HL-60 (cell line): ENCODE measurements around the gene NBAS.

Source experiments
- DNase-seq, 2 experiments: peaks; one replicate each; pipeline ENCODE4 v3.0.0-alpha.2; 2010 to 2020; ENCODE audit warnings: low read depth in 1 of 2, low spot score in 1 of 2
- H3K27ac ChIP-seq: fragments of 250-450 bp; sonication (Bioruptor Pico); replicated peaks from 2 replicates; pipeline ENCODE4 v1.5.1; 2020; ENCODE audit warnings: mild to moderate bottlenecking, moderate library complexity
- H3K27me3 ChIP-seq: fragments of 250-450 bp; sonication (Bioruptor Pico); 2 replicates; pipeline ENCODE4 v1.5.1; 2021; ENCODE audit warnings: mild to moderate bottlenecking, moderate library complexity; ENCODE audit not compliant: insufficient read depth, poor library complexity, severe bottlenecking
- H3K4me3 ChIP-seq: replicated peaks from 2 replicates; pipeline ENCODE4 v1.5.1; 2011; ENCODE audit warnings: mild to moderate bottlenecking, control low read depth, low read length; ENCODE audit not compliant: insufficient read depth
- CTCF ChIP-seq: IDR thresholded peaks from one replicate; pipeline ENCODE4 v1.5.1; 2011; ENCODE audit warnings: low read length, control low read depth, inconsistent platforms; ENCODE audit not compliant: insufficient read depth
- GABPA ChIP-seq: IDR thresholded peaks from 2 replicates; pipeline ENCODE4 v1.6.1; 2012; ENCODE audit warnings: low read depth
- POLR2AphosphoS5 ChIP-seq: IDR thresholded peaks from 2 replicates; pipeline ENCODE4 v1.6.1; 2012; ENCODE audit warnings: low read depth
- REST ChIP-seq: IDR thresholded peaks from 2 replicates; pipeline ENCODE4 v1.6.1; 2012; ENCODE audit warnings: low read depth; ENCODE audit not compliant: insufficient replicate concordance
- SPI1 ChIP-seq: IDR thresholded peaks from 2 replicates; pipeline ENCODE4 v1.6.1; 2012; ENCODE audit warnings: low read depth, mild to moderate bottlenecking, borderline replicate concordance

NBAS gene

GRCh38 chr2:15435474-15435873 is 125.7 kb downstream of the NBAS start:
- Histone ChIP-seq H3K4me3 (no peak overlapping the region), H3K27ac (no peak overlapping the region), H3K27me3 (no peaks in the 10 kb centered on the region)
- TF ChIP-seq REST (no peak), GABPA (no peak), CTCF (no peak), SPI1 (no peak), POLR2AphosphoS5 (no peak)
- no peak for DNase-seq

GRCh38 chr2:15432642-15433256 is 128.4 kb downstream of the NBAS start:
- Histone ChIP-seq H3K27ac (no peak overlapping the region), H3K4me3 (no peak overlapping the region), H3K27me3 (no peaks in the 10 kb centered on the region)
- TF ChIP-seq SPI1 (no peak), GABPA (no peak), REST (no peak), CTCF (no peak)
- DNase-seq = no peak

- no peak for DNase-seq
- Histone ChIP-seq H3K27me3 (no peaks in the 10 kb centered on the region), H3K27ac (no peak overlapping the region), H3K4me3 (no peak overlapping the region)
- TF ChIP-seq CTCF (no peak), REST (no peak), SPI1 (no peak), POLR2AphosphoS5 (no peak), GABPA (no peak)
Measured at GRCh38 chr2:15429032-15429431, 132.1 kb downstream of the NBAS start.
